Heart right ventricle (tissue), 16 donors: ENCODE data around the gene CDCP1. TPM values are rescaled to one million over a fixed set of nuclear protein-coding genes. Genes with fewer than 3 reads are reported as not detected.

Experiments
- ATAC-seq, 8 donors: fragments of 200-7000 bp; cut with Tn5 transposase; one replicate each; pipeline ENCODE4 v1.9.1; 2020; ENCODE audit warnings: mild to moderate bottlenecking in 8 of 8, moderate library complexity in 8 of 8, moderate number of reproducible peaks in 1 of 8
- DNase-seq, 2 donors: peaks; one replicate each; pipeline ENCODE4 v3.0.0-alpha.2; 2020
- H3K27ac ChIP-seq, 10 donors: fragments of 200-600 bp; sonication (generic) in 2 of 10; one replicate each; pipeline versions ENCODE4 v1.5.0 to v1.8.0; 2020 to 2022; ENCODE audit warnings: mild to moderate bottlenecking in 3 of 10
- H3K27me3 ChIP-seq, 7 donors: fragments of 200-600 bp; one replicate each; pipeline ENCODE4 v1.8.0; 2021 to 2022; ENCODE audit warnings: mild to moderate bottlenecking in 2 of 7
- H3K36me3 ChIP-seq, 9 donors: fragments of 200-600 bp; sonication (generic) in 1 of 9; one replicate each; pipeline versions ENCODE4 v1.5.0 to v1.8.0; 2020 to 2022; ENCODE audit warnings: mild to moderate bottlenecking in 2 of 9
- H3K4me1 ChIP-seq, 9 donors: fragments of 200-600 bp; sonication (generic) in 1 of 9; one replicate each; pipeline versions ENCODE4 v1.5.0 to v1.8.0; 2020 to 2022; ENCODE audit warnings: mild to moderate bottlenecking in 4 of 9
- H3K4me3 ChIP-seq, 10 donors: fragments of 200-600 bp; sonication (generic) in 2 of 10; one replicate each; pipeline versions ENCODE4 v1.5.0 to v1.8.0; 2020 to 2022; ENCODE audit warnings: mild to moderate bottlenecking in 7 of 10, moderate library complexity in 2 of 10
- H3K9me3 ChIP-seq, 11 donors: fragments of 200-600 bp in 10 of 11; sonication (generic) in 2 of 11; one replicate each; pipeline versions ENCODE4 v1.5.0 to v1.8.0; 2013 to 2022; ENCODE audit warnings: mild to moderate bottlenecking in 2 of 11, control low read depth in 1 of 11, moderate library complexity in 1 of 11
- CTCF ChIP-seq, 9 donors: fragments of 200-600 bp; sonication (generic) in 2 of 9; IDR thresholded peaks; one replicate each; pipeline versions ENCODE4 v1.5.0 to v1.8.0; 2021 to 2022; ENCODE audit warnings: antibody characterized with exemption in 9 of 9, mild to moderate bottlenecking in 5 of 9, moderate library complexity in 1 of 9
- WGBS, 2 donors: extraction: QIAGEN DNeasy Blood & Tissue Kit; methylation state at CpG; one replicate each; pipeline ENCODE4 v1.1.7; 2013; ENCODE audit warnings: inconsistent platforms in 1 of 2; 5-methylcytosine and 5-hydroxymethylcytosine counted together
- intact Hi-C, 10 donors: fragments of 100-400 bp; cut with DNase I; formaldehyde crosslinking; loops; one replicate each; pipeline versions ENCODE4 v1.11.1 to v1.14.2; 2022
- long read RNA-seq, 3 donors: library from polyadenylated mRNA; unstranded; transcript quantifications; one replicate each; pipeline ENCODE4 v2.0.0, GENCODE V29; 2020 to 2021
- polyA plus RNA-seq, 2 donors: library from polyadenylated mRNA; stranded (reverse); fragments of 200-250 nt; gene quantifications; one replicate each; pipeline ENCODE4 v1.2.3, GENCODE V29; 2013
- total RNA-seq, 10 donors: library from RNA; stranded (reverse); fragmentation: NEBNext Ultra II Directional in 3 of 10; extraction: Animal tissue kit (Norgen Biotek cat#: 25700) in 3 of 10; gene quantifications; one replicate each; pipeline versions ENCODE4 v1.2.1 to v1.2.4, GENCODE V29; 2021 to 2023
- donor health status: Arrhythmogenic right ventricular cardiomyopathy.
- donor health status: ischemic (EF 13 %, LVEDD 7.1; RV severe dilation, severe dysfunction).
- donor health status: healthy with polysubstance abuse.
- donor health status: DM: no; HTN: yes; CAD: no.
- donor health status: DM: no; HTN: no; CAD: no.
- donor health status: ischemic (EF 25% LVEDD 6.9; RV normal size, moderate dysfunction).
- donor health status: ischemic (EF 25% LVEDD 5.7; RV mildly dilated, moderate dysfunction).
- donor health status: healthy.
- donor health status: DM: yes; HTN: yes; CAD: no.
- donor health status: Ischemic cardiomyopathy.
- donor health status: ischemic (EF 35%, LVEDD 5.7; RV mildly dilated, moderate dysfunction).
- donor health status: nonischemic (EF 11% LVEDD 7.7; RV severe dilation, severe dysfunction).
- donor health status: DM: yes; HTN: yes; CAD: no.
- donor health status: PGD.
- donor health status: ischemic (EF 29% LVEDD 5.4; RV normal size, mild dysfunction).
- donor health status: nonischemic (EF 23%, LVEDD 6.1; RV moderate dilation, normal function).

CDCP1 gene, protein sequence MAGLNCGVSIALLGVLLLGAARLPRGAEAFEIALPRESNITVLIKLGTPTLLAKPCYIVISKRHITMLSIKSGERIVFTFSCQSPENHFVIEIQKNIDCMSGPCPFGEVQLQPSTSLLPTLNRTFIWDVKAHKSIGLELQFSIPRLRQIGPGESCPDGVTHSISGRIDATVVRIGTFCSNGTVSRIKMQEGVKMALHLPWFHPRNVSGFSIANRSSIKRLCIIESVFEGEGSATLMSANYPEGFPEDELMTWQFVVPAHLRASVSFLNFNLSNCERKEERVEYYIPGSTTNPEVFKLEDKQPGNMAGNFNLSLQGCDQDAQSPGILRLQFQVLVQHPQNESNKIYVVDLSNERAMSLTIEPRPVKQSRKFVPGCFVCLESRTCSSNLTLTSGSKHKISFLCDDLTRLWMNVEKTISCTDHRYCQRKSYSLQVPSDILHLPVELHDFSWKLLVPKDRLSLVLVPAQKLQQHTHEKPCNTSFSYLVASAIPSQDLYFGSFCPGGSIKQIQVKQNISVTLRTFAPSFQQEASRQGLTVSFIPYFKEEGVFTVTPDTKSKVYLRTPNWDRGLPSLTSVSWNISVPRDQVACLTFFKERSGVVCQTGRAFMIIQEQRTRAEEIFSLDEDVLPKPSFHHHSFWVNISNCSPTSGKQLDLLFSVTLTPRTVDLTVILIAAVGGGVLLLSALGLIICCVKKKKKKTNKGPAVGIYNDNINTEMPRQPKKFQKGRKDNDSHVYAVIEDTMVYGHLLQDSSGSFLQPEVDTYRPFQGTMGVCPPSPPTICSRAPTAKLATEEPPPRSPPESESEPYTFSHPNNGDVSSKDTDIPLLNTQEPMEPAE
- total RNA-seq (1 to 10 TPM in 1 of 10 donors, under 1 TPM in 9; 0.15 to 2.8 (median 0.23) TPM), polyA plus RNA-seq (under 1 TPM; 0.37 to 0.52 TPM)
- long read RNA-seq, donor 1 = 0 reads
- long read RNA-seq, donor 2 = 0 reads
- long read RNA-seq, donor 3, full-length matches to known transcripts = 1 of 1 reads
- long read RNA-seq, donor 3, partial matches to known transcripts = 0 of 1 reads
- long read RNA-seq, donor 3, other reads (novel, unspliced or antisense) = 0 of 1 reads

DNA sequence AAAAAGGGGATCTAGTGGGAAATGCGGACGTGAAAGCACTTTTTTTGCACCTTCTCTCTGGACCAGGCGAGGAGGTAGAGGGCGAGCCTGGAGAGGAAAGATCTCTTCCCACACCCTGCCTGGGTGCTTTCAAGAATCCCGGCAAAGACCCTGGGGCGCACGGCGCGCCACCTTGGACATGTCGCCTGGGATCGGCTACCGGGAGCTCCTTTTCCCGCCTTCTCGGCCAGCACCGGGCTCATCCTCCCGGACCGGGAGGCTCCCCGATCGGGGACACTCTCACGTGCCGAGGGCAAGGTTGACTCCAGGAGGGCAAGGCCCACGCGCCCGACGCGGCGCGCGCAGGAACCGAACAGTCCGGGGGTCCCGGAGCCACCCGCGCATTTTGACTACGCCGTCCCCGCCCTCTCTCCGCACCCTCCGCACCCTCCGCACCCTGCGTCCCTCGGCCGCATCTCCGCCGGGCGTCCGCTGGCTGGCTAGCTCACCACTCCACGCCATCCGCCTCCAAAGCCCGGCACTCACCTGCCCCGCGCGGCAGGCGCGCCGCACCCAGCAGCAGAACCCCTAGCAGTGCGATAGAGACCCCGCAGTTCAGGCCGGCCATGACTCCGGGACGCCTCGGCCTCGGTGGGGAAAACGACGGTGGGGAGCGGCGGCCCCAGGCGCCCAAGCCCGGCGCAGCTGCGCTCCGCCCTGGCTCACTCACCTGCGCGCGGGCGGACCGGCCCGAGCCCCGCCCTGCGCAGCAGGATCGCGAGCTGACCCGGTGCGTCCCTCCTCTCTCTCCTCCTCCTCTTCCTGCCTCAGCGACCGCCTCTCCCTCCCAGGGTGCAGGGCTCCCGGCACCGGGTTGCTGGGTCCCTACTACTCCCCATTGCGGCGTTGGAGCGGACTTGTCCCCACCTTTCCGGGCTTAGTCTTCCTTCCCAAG is at the start of gene CDCP1:
TSS of gene CDCP1 (minus strand) at position 698 of the 934 bp plus-strand sequence. CDS start at position 607, 91 bp downstream.
- 2% methylated on average over 62 to 92 of the region's 92 CpGs for WGBS, 2 donors
- TF ChIP-seq CTCF (IDR thresholded peaks at IDR 0.05) = no peak
- Histone ChIP-seq H3K4me1 (peaks cover 0 to 15% (median 11%) of the 10 kb centered on the region in 9 donors), H3K36me3 (no peaks in the 10 kb centered on the region), H3K27ac (peak within 1 kb of the TSS in 1 of 10 donors; percentile 62), H3K9me3 (peaks cover 0 to 9% (median 2%) of the 10 kb centered on the region in 11 donors), H3K4me3 (peak within 1 kb of the TSS; percentile 7 to 60 (median 46)), H3K27me3 (peaks cover 4 to 65% (median 50%) of the 10 kb centered on the region in 7 donors)
- intact Hi-C loops = no loop called here
- ATAC-seq (peak in 5 of 8 donors; percentile 9 to 46 (median 42)), DNase-seq (no peak)

GRCh38 chr3:45194791-45195190 is 48.6 kb upstream of the CDCP1 start:
- no peaks in the 10 kb centered on the region for H3K9me3 ChIP-seq
- H3K4me3 ChIP-seq = no peak overlapping the region
- H3K36me3 ChIP-seq = no peaks in the 10 kb centered on the region
- intact Hi-C loops = no loop called here
- TF ChIP-seq CTCF (IDR thresholded peaks at IDR 0.05) = no peak
- H3K27ac ChIP-seq = no peak overlapping the region
- ATAC-seq = no peak
- H3K27me3 ChIP-seq = peaks cover 0 to 24% (median 7%) of the 10 kb centered on the region in 7 donors
- DNase-seq = no peak
- 88 to 93% methylated on average over 5 of the region's 5 CpGs for WGBS, 2 donors
- no peaks in the 10 kb centered on the region for H3K4me1 ChIP-seq

DNA sequence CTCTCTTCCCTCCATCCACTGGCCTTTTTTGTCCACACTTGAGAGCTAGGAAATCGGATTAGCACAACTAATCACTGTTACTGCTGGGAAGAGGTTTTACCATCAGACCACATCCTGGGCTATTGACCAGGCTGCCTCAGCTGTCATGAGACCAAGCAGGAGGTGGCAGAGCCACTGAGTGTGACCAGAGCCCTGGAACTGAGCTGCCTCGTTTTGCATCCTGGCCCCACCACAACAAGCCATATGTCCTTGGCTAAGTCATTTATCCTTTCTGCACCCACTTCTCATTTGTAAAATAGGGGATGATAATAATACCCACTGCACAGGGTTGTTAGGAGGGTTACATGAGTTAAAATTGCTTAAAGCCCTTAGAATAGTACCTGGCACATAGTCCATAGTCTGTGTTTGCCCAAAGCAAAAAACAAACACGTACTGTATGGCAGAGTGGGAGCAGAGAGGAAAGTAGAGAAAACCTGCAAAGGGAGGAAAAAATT is 45.8 kb upstream of the CDCP1 start:
- no peak for TF ChIP-seq CTCF (IDR thresholded peaks at IDR 0.05)
- Histone ChIP-seq H3K4me3 (no peak overlapping the region), H3K4me1 (no peaks in the 10 kb centered on the region), H3K9me3 (no peaks in the 10 kb centered on the region), H3K27me3 (peaks cover 0 to 10% (median 5%) of the 10 kb centered on the region in 7 donors), H3K36me3 (no peaks in the 10 kb centered on the region), H3K27ac (no peak overlapping the region)
- intact Hi-C loops = no loop called here
- ATAC-seq = no peak
- WGBS, 2 donors = 50 to 66% methylated on average over 3 of the region's 3 CpGs
- DNase-seq = no peak
